NCI-H128 (cell line): ENCODE measurements around the gene KRTAP1-3.
"Not testable (repeated sequence)": the region's sequence is repeated elsewhere in the genome, so short reads cannot be mapped to it uniquely, and the experiment has no call there.

Experiments used
- DNase-seq: peaks from one replicate; lab custom pipeline; 2025; ENCODE audit not compliant: unreplicated experiment; lab: John Stamatoyannopoulos, UW

Gene KRTAP1-3

GRCh38 chr17:41054556-41054955 lies 19.9 kb upstream of the KRTAP1-3 start:
- DNase-seq: not testable (repeated sequence)

- no peak for DNase-seq
These were observed 19.4 kb upstream of the KRTAP1-3 start for GRCh38 chr17:41054025-41054424.

DNA sequence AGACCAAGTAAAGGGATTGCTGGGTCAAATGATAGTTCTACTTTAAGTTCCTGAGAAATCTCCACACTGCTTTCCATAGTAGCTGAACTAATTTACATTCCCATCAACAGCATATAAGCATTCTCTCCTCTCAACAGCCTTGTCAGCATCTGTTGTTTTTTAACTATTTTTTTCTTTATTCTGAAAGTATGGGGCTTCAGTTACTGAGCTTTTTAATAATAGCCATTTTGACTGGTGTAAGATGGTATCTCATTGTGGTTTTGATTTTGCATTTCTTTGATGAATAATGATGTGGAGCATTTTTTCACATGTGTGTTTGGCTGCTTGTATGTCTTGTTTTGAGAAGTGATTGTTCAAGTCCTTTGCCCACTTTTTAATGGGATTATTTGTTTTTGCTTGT lies 17.9 kb upstream of the KRTAP1-3 start:
- DNase-seq: no peak

GRCh38 chr17:41049110-41049509 lies 14.4 kb upstream of the KRTAP1-3 start:
- DNase-seq: no peak

- DNase-seq: no peak
These were observed 13.8 kb upstream of the KRTAP1-3 start for GRCh38 chr17:41048441-41048840.

GRCh38 chr17:41046735-41047465 lies 12.2 kb upstream of the KRTAP1-3 start, which contains the start of gene KRTAP2-1:
Gene KRTAP2-1, minus strand, starts transcription at chr17:41047316. Its CDS starts 49 bp downstream, at chr17:41047267.
- not testable (repeated sequence) for DNase-seq

DNA sequence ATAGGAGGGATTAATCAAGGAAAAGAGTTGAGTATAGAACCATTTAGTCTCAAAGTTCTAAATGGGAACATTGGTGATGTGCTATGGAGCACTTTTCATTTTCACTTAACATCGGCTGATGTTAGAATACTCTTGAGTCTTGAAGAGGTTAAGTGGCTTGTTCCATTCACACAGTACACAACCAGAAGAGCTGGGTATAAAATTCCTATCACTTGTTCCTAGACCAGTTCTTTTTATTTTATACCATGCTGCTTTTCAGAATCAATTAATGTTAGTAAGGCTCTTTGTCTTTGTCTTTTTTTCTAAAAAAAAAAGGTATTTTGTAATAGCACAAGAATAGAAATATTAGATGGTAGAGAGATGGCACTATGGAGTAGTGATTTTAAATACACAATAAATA lies 8.3 kb upstream of the KRTAP1-3 start:
- DNase-seq: no peak

DNA sequence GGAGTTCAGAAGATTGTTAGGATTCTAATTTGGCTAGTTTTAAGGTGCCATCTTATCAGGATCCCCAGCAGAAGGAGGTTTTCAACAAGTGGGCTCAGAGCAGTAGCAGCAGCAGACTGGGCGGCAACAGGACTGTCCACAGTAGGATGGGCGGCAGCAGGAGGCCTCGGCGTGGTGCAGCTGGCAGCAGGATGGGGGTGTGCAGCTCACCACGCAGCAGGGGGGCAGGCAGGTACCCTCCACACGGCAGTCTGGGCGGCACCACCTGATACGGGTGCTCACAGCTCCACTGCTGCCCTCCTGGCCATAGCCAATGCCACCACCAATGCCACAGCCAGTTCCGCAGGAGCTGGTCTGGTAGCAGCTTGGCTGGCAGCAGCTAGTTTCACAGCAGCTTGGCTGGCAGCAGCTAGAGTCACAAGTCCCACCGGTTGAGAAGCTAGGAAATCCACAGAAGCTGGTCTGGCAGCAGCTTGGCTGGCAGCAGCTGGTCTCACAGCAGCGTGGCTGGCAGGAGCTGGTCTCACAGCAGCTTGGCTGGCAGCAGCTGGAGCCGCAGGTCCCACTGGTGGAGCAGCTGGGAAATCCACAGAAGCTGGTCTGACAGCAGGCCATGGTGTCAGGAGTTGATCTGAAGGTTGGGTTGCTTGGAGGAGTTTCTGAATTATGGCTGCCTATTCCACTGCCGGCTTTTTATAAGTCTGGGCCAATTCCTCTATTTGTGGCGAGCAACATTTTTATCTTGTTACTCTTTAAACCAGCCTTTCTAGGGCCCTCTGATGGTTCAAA lies 6.3 kb upstream of the KRTAP1-3 start, which contains the start of gene KRTAP1-1:
Gene KRTAP1-1, minus strand, starts transcription at position 668 of the 789 bp plus-strand sequence. Its CDS starts 53 bp downstream, at position 615.
- not testable (repeated sequence) for DNase-seq

GRCh38 chr17:41037853-41038350 lies 3.2 kb upstream of the KRTAP1-3 start:
- no peak for DNase-seq

DNA sequence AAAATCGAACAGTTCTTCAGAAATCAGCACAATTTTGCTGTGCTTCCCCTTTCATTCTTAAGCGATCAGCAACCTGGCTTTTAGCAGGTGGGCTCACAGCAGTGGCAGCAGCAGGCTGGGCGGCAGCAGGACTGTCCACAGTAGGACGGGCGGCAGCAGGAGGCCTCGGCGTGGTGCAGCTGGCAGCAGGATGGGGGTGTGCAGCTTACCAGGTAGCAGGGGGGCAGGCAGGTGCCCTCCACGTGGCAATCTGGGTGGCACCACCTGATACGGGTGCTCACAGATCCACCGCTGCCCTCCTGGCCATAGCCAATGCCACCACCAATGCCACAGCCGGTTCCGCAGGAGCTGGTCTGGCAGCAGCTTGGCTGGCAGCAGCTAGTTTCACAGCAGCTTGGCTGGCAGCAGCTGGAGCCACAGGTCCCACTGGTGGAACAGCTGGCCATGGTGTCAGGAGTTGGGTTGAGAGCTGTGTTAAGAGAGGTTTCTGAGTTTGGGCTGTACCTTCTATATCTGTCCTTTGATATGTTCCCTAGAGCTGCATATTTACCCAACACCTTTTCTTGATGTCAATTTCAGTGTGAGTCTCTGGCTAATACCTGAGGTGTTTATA lies 4.9 kb downstream of the KRTAP1-3 start, which contains the start of gene KRTAP1-4:
Gene KRTAP1-4, minus strand, starts transcription at position 563 of the 613 bp plus-strand sequence. Its CDS starts 117 bp downstream, at position 446.
- no peak for DNase-seq

GRCh38 chr17:41026715-41027471 lies 7.8 kb downstream of the KRTAP1-3 start, which contains the start of gene KRTAP1-5:
Gene KRTAP1-5, minus strand, starts transcription at chr17:41027208. Its CDS starts 53 bp downstream, at chr17:41027155.
- DNase-seq: no peak

GRCh38 chr17:41024697-41025096 lies 10.0 kb downstream of the KRTAP1-3 start:
- no peak for DNase-seq

DNA sequence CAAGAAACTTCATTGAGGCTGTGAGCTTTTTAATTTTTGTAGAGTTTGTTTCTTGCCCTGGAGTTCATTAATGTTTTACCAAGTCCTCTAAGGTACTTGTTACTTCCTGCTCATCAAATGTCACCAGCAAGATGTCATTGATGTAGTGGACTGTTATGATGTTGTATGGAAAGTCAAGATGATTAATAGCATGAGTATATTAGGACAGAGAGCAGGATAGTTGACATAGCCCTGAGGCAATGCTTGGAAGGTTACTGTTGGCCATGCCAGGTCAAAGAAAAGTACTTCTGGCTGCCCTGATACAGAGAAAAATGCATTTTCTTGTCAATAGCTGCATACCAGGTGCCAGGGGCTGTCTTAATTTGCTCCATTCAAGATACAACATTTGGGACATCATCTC lies 14.3 kb downstream of the KRTAP1-3 start:
- DNase-seq: no peak

DNA sequence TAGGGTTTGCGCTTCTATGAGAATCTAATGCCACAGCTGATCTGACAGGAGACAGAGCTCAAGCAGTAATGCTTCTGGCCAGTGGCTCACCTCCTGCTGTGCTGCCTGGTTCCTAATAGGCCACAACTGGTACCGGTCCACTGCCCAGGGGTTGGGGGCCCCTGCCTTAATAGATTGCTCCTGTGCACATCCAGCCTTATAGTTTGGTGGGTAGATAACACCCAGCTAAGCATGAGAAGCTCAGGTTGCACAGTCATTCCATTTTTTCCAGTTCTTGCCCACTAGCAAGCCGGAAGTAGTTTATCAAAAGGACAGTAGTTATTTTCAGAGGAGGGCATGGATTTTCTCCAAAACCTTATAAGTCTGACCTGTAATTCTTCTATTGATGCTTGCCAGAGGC lies 15.3 kb downstream of the KRTAP1-3 start:
- DNase-seq: no peak

DNA sequence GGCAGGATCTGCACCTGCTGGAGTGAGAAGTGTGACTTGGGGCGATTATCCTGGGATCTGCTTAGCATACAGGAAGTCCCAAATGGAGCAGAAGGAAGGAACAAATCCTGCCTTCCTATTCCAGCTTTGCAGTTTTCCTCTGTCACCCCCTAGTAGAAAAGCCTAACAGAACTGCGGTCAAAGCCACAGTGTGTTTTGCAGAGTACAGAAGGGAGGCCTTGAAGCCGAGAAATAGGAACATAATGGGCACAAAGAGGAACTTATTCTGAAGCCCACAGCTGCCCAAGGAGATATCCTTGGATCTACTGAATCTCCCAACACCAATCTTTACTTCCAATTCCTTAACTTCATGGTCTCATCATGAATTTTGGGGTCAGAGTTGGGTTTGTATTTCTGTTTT lies 16.1 kb downstream of the KRTAP1-3 start:
- no peak for DNase-seq

DNA sequence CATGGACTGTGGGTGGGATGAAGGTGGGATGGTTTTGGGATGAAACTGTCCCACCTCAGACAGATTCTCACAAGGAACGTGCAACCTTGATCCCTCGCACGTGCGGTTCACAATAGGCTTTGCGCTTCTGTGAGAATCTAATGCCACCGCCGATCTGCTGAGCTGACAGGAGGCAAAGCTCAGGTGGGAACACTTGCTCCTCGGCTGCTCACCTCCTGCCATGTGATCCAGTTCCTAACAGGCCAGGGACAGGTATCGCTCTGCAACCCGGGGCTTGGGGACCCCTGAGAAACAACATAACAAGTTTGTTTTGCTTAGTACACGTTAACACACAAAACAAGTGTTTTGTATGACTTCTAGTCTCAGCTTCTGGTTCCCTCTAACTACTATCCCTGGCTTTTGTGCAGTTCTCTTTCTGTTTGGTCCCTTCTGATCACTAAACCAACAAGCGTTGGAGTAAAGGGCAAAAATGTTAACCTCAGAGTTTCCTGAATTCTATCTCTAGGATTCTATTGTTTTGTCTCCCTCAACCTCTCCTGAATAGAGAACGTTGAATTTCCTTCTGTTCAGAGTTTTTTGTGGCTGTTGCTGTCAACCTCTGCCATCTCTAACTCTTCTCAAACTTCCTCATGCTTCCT lies 18.0 kb downstream of the KRTAP1-3 start:
- no peak for DNase-seq

DNA sequence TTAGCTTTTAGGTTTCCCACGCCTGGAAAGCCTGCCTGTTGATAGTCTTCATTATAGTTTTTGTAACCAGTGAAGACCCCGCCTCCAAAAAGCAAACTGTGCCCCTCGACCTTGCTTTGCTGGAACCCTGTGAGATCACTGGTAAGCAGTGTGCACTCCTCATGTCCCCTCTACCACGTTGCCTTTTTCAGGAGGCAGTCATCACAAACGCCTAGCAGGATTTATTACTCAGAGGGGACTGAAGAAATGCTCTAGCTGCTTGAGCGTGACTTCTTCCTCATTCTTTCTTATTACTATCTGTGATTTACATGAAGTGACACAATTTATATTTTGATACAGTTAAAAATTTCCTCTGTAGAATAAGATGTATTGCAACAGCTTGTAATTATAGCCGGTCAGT lies 19.2 kb downstream of the KRTAP1-3 start:
- no peak for DNase-seq

GRCh38 chr17:41013606-41014005 lies 21.1 kb downstream of the KRTAP1-3 start:
- DNase-seq: no peak

DNA sequence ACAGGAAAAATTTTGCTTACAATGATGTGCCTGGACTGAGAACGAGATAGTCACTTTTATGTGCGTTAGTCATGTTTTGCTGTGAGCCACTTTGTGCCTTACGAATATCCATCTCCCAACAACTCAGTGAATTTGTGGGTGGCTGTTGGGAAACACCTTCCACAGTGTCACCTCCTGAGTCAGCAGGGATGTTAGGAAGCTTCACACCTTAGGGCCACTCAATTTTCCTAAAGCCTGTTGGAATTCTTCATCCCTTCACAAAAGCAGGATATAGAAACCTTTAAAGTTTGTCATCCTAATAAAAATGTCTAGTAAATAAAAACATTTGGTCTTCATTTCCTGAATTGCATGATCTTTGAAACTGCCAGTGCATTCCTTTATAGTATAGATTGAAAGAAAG lies 21.5 kb downstream of the KRTAP1-3 start:
- DNase-seq: no peak
